HCEC 1CT (cell line): Measurements from ENCODE around the gene HNRNPC.
A peak's percentile ranks its signal among the peaks of the same experiment; 100 is the strongest.
"Not testable (repeated sequence)": the region's sequence is repeated elsewhere in the genome, so short reads cannot be mapped to it uniquely, and the experiment has no call there.

Source experiments
- DNase-seq: peaks from one replicate; pipeline ENCODE4 v3.0.0-alpha.2; 2017

HNRNPC gene

GRCh38 chr14:21191261-21191808 is 77.9 kb downstream of the HNRNPC start:
- DNase-seq: no peak

DNA sequence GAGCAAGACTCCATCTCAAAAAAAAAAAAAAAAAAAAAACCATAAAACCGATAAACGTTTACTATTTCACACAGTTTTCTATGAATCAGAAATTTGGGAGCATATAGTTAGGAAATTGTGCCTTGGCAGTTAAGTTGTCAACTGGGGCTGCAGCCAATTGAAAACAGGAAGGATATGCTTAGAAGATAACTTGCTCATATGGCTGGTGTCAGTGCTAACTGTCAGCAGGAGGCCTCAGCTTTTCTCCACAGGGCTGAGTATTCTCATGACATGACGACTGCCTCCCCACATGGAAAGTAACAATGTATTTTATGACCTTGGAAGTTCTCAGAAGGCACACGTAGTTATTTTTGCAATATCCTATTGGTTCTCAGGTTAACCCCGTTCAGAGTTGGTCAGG is 83.8 kb downstream of the HNRNPC start:
- no peak for DNase-seq

DNA sequence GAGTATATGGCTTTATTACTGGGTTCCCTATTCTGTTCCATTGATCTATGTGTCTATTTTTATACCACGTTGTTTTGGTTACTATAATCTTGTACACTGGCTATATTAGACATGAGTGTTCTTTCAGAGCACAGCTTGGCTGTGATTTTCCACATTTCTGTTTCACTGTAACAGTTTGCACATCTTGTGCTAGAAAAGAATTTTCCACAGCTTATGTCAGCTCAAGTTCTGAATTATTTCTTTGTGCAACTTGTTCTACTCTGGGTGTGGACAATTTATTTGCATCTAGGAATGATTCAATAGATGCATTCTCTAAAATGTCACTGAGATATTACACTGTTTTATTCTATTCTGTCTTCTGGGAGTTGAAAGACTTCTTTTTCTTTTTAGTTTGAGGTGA is 85.0 kb downstream of the HNRNPC start:
- no peak for DNase-seq

- DNase-seq: no peak
These were observed 87.1 kb downstream of the HNRNPC start for GRCh38 chr14:21182166-21182565.

DNA sequence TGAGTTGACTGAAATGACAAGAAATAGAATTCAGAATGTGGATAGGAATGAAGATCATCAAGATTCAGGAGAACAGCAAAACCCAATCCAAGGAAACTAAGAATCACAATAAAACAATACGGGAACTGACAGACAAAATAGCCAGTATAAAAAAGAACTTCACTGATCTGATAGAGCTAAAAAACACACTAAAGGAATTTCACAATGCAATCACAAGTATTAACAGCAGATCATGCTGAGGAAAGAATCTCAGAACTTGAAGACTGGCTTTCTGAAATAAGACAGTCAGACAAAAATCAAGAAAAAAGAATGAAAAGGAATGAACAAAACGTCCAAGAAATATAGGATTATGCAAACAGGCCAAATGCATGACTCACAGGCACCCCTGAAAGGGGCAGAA is 98.1 kb downstream of the HNRNPC start:
- DNase-seq: no peak

DNA sequence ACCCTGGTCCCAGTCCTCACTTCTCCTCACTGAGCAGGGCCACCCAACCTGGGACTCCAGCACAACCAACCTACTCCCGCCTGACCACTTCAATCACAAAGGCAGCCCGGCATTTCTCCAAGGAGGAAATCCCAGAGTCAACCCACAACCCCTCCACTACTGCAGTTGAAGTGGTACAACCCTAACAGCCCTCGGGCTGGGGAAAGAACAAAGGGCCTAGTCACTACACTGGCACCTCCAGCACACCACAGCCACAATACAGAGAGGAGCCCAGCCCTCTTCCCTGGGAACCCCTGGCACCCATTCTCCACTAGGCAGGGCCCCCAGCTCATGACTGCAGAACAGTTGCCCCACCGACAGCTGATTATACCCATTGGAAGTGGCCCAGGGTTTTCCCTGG is 99.7 kb downstream of the HNRNPC start:
- no peak for DNase-seq

DNA sequence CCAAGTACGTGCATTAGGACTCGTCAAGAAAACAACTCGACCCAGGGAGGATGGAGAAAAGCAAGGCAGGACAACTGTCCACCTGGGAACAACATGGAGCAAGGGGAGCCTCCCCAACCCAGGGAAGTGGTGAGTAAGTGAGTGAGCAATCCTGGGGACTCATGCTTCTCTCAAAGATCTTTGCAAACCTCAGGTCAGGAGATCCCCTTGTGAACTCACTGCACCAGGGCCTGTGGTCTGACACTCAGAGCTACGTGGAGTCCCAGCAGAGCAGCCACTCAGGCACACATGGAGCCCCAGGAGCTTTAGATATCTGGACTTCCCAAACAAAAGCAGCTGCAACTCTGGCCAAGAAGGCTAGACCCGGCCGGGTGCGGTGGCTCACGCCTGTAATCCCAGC is 101.2 kb downstream of the HNRNPC start:
- peak; percentile 49 for DNase-seq

- not testable (repeated sequence) for DNase-seq
These were observed 103.6 kb downstream of the HNRNPC start for GRCh38 chr14:21165670-21166069.

DNA sequence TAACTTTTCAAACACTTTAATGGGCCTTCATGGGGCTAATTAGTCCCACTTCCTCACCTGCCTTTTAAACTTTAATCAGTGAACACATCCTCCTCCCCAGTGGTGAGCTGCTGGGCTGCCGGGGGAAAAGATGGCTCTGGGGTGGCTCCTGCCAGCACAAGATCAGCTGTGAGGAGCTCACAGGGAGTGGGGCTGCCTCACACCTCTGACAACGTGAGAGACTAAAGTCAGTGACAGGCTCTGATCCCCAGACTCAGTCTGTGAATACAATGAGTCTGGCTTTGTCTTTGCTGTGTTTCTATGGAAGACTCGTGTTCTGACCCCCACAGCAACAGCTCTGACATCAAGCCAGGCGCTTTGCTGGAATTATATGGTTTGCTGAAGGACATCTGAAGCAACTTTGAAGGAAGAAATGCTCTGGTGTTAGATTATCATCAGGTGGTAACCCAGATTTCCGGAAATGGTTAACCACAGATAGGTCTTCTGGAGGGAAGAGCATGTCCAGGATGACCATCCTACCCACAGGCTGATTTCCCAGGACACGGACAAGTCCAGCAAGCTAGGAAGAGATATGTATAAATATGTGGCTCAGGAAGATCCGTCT is 104.1 kb downstream of the HNRNPC start:
- DNase-seq: not testable (repeated sequence)

DNA sequence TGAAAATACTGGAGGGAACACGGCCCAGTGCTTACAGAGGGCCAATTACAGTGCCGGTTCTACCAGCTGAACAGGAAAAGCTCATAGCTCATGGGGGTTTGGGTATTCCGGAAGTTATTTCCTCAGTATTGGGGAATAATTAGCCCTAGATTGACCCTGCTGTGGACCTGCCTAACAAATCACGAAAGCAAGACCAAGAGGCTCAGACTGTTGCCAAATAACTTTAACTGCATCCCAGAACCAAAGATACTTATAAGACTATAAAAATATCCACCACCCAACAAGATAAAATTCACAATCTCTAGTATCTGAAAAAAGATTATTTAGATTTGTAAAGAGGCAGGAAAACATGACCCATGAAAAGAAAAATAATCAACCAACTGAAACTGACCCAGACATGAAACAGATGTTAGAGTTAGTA is 105.4 kb downstream of the HNRNPC start:
- DNase-seq: no peak

GRCh38 chr14:21162081-21162480 is 107.2 kb downstream of the HNRNPC start:
- no peak for DNase-seq

- no peak for DNase-seq
These were observed 109.1 kb downstream of the HNRNPC start for GRCh38 chr14:21160061-21160610.
